DMS114 treated with DMSO at 0.1 percent for 48 hours (cell line): ENCODE results near the gene PON1.

Experiments used
- DNase-seq: peaks from one replicate; lab custom pipeline; 2025; ENCODE audit not compliant: unreplicated experiment; lab: John Stamatoyannopoulos, UW

Gene PON1

DNA sequence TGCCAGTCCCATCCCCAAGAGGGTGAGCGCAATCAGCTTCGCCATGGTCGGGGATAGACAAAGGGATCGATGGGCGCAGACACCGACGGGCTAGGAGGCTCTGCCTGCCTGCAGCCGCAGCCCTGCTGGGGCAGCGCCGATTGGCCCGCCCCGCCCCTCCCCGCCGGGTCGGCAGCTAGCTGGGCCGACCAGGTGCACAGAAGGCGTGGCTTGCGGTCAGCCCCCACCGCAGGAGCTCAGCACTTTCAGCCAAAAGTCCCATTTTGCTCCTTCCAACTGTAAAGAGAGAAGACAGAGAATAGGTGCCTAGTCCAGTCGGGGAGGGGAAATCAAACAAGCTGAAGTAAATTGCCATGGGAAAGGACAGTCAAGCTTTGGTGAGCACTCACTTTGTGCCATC is at the start of gene PON1:
PON1 (minus strand) TSS at position 102 of the 400 bp plus-strand sequence; CDS start at position 45, 57 bp downstream.
- no peak for DNase-seq

DNA sequence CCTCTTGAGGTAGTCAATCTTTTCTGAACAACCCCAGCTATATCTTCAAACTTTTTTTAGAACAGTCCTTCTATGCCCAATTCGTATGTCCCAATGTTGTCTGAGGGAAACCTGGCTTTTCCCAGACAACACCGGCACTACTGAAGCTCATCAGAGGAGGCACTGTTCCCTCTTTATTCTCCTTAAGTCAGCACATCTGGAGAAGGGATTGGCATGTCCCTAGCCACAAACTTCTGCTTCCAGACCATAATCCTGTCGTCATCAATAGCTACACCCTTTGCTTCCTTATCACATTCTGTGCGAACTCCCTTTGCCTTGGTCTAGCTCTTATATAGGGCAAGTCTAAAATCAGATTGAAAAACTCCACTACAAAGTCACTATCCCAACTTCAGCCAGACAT is 49.0 kb upstream of the PON1 start:
- no peak for DNase-seq

GRCh38 chr7:95368235-95368634 is 43.9 kb upstream of the PON1 start:
- no peak for DNase-seq

GRCh38 chr7:95367606-95368005 is 43.3 kb upstream of the PON1 start:
- no peak for DNase-seq

GRCh38 chr7:95365151-95365550 is 40.8 kb upstream of the PON1 start:
- DNase-seq, result no peak

DNA sequence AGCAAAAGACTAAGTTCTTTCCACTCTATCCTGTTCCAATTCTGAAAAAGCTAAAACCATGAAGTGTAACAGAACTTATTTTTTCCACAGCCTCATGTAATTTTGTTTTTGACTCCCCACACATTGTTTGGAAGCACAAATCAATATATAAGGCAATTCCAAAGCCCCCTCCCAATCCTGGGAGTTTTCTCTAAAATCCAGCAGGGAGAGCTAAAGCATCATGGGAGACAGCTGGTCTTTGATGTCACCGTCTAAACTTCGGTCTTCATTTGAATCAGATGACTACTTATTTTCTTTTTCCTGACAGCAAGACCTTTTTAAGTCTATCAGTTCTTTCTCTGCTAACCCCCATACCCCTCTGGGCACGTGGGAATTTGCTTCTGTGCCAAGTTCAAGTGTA is 33.3 kb upstream of the PON1 start:
- no peak for DNase-seq

GRCh38 chr7:95342642-95343307 is 18.4 kb upstream of the PON1 start:
- no peak for DNase-seq

DNA sequence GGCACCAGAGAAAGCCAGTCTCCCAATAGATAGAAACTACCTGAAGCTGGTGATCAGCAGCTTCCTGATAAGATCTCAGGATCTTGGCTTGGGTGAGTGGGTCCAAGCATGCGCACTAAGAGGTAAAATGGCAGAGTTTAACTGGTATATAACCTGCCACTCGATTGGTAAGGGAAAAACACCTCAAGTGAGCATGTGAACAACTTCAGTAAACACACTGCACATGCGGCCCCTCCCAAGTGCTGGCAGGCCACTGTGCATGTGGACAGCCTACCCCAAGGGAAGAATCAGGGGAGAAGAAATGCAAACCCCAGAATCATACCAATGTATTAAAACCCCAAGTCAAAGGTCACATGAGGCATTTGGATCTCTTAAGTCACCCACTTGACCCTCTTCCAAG is 17.7 kb upstream of the PON1 start:
- no peak for DNase-seq

DNA sequence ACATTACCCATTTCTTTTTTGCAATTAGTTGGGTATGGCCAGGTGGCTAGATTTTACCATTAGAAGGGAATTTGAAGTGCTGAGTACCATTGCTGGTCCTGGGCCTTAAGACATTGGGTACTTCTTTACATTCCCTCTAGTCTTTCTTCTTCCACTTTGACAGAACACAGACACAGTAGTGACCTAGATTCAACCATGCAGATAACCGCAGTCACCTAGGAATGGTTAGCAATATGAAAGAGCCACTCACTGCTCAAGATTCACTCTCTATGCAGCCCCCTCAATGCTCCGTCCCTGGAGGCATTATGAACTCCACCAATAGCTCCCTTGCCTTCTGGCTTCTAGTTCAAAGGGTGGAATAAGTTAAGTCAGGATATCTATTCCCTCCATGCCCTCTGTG is 16.2 kb upstream of the PON1 start:
- DNase-seq, result no peak

- DNase-seq, result no peak
Observed at GRCh38 chr7:95338832-95339231, 14.5 kb upstream of the PON1 start.

DNA sequence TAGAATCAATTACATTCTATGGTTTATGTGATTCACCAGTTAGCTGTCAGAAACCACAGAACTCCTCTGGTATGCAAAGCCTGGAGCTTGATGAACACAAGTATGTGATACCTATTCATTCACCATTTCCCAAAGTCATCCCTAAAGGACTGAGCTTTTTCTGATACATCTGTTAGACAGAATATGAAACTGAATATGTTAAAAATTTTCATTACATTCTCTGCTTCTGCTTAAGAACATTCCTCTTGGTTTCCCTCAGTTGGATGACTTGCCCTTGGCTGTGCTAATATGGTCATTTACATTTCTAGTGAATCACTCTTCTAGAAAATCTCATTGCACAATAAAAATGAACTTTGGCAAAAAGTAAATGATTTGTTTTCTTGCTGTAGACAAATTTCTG is 10.8 kb upstream of the PON1 start:
- DNase-seq, result no peak

DNA sequence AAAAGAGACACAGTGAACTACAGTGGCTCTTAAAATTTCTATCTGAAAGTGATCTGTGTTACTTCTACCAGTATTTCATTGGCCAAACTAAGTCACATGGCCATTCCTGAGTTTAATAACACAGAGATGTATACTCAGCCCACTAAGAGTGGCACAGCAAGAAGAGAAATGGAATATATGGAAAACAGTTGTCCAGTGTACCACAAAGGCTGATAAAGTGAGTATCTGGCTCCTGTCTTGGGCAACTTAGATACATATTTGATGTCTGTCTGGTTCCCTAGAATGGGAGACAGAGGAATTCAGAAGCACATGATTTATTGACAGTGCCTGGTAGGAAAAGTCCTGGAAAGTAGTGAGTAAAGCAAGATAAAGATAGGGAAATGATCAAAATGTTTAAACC is 10.1 kb upstream of the PON1 start:
- no peak for DNase-seq

DNA sequence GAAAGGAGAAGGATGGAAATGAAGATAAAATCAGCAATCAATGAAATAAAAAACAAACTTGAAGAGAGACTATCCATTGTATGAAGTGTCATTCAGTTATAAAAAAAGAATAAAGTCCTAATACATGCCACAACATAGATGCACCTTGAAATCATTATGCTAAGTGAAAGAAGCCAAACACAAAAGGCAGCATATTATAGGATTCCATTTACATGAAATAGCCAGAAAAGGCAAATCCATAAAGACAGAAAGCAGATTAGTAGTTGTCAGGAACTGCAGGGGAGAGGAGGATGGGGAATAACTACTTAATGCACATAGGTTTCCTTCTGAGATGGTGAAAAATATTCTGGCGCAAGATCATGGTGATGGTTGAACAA is 6.6 kb upstream of the PON1 start:
- DNase-seq, result no peak

- DNase-seq, result no peak
Observed at GRCh38 chr7:95330204-95330960, 6.0 kb upstream of the PON1 start.

DNA sequence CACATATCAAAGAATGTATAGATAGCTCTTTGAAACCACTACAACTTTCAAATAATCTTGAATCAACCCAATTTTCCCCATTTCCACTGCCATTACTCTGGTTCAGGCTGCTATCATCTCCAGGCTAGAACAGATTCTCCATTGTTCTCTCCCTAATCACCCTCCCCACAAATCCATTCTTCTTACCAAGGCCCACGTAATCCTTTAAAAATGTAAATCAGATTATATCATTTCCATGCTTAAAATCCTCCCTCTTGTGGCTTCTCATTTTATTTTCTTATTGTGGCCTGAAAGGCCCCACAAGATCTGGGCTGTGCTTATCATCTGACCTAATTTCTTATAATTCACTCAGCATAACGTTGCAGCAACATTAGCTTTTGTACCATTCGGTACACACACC is 3.0 kb upstream of the PON1 start:
- DNase-seq, result no peak

- DNase-seq, result no peak
Observed at GRCh38 chr7:95323410-95324129, 762 bp downstream of the PON1 start.

DNA sequence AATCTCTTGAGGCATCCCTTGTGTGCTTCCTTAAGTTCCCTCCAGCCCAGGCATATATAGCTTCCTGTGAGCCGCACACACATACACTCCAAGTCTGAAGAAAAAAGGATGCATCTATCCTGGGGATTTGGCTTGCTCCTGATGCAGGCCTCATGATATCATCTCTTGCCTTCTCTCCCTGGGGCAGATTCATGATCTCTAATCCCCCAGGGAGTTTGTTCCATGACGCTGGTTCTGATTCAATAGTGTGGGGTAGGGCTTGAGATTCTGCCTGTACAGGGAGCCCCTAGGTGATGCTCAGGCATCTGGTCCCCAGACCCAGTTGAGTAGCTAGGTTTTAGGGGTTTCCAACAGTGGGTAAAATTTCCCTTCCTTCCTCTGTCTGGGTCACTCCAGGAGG is 1.5 kb downstream of the PON1 start:
- DNase-seq, result no peak

GRCh38 chr7:95322396-95322795 is 1.9 kb downstream of the PON1 start:
- no peak for DNase-seq

DNA sequence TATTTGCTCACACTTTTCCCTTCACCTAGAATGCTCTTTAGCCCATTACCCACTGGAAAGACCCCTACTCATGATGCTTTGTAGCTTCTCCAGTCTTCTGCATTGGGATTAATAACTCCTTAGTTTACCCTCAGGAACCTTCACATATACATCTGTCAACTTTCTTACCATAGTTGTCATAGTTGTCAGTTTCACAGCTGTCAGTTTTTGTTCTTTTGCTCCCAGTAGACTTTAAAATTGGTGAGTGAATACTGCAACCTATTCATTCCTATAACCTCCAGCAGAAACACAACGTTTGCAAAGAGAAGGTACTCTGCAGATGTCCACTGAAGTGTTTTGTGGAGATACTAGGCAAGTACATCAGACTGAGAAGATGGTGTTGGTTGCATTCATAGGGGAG is 2.6 kb downstream of the PON1 start:
- DNase-seq, result no peak

DNA sequence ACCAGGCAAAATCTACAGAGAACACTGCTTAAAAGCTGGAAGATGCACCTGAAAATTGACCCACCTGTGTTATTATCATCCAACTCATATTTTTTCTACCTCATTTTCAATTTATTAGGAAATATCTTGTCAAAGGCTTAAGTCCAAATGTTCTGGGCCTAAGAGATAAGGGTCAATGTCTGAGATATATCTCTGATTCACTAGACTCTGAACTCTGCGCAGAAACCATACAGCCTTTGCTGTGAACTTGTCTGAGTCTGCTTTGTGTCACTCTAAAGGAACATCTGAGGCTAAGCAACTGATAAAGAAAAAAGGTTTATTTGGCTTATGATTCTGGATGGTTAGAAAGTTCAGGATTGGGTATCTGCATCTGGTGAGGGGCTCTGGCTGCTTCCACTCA is 3.7 kb downstream of the PON1 start:
- DNase-seq, result no peak

DNA sequence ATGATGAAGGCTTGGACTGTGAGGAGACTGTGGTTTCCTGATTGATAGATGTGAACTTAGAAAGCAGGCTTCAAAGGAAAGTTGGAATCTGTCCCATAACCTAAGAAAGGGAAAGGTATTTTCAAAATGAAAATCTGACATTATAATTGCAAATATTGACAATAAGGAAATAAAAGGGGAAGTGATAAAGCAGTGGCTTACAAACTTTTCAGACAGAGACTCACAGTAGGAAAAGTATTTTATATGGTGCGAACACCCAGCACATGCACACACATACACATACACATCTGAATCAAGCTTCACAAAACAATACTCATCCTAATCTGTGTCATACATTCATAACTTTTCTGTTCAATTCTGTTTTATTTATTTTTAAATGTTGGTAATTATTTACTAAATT is 4.8 kb downstream of the PON1 start:
- no peak for DNase-seq

DNA sequence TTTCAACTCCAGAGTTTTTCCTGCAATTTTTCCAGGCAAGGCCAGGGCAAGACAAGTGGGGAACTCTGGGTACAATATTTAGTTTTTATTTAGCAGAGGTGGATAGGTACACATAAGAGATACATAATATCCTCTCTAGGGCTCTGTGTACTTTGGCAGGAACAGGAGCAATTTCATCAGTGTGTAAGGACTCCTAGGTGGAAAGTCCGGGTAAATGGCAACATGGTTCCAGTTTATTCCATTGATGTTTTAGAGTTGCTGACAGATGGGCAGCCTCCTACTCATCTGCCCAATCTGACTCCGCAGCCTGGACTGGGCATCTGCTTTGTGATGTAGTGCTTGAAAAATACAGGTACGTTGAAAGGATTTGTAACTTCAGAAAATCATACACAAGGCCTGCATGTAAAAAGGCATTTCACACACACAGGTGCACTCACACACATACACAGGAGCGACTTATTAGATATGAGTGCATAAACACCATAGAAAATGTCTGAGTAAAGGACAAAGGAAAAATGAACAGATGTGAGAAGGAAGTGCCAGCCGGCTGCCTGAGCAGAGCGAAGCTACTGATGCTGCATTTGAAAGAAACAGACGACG is 5.7 kb downstream of the PON1 start:
- DNase-seq, result no peak
